Stomach (tissue), 4 donors: Measurements from ENCODE around the gene ZNF335.

Source experiments
- EP300 ChIP-seq: sonication (generic); formaldehyde crosslinking; IDR thresholded peaks from one replicate; pipeline ENCODE4 v1.6.1; 2017; ENCODE audit warnings: antibody characterized with exemption
- POLR2A ChIP-seq, 4 donors: fragments of 450-650 bp; IDR thresholded peaks; one replicate each; pipeline ENCODE4 v1.6.1; 2016; ENCODE audit warnings: antibody characterized with exemption in 4 of 4, control low read depth in 2 of 4, mild to moderate bottlenecking in 1 of 4, moderate library complexity in 1 of 4
- TF ChIP-seq, protein P1 (sequence below), 7 experiments: fragments of 450-650 bp in 4 of 7; fragments of 200-600 bp in 3 of 7; sonication (generic) in 3 of 7; IDR thresholded peaks; one replicate each; pipeline ENCODE4 v1.5.1; 2016 to 2019; ENCODE audit warnings: antibody characterized with exemption in 7 of 7, control low read depth in 2 of 7, mild to moderate bottlenecking in 1 of 7

DNA sequence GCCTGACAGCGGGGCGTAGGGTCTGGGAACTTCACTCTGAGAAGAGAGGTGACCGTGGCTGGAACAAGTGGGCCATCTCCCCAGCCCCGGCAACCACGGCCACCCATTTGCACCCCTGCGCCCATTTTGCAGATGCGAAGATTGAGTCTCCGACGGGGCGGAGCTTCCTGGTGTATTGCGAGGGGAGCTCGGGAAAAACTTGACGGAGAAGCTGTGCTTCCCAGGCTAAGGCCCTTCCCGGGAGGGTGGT lies 653 bp downstream of the ZNF335 start:
- TF ChIP-seq, protein P1, sequence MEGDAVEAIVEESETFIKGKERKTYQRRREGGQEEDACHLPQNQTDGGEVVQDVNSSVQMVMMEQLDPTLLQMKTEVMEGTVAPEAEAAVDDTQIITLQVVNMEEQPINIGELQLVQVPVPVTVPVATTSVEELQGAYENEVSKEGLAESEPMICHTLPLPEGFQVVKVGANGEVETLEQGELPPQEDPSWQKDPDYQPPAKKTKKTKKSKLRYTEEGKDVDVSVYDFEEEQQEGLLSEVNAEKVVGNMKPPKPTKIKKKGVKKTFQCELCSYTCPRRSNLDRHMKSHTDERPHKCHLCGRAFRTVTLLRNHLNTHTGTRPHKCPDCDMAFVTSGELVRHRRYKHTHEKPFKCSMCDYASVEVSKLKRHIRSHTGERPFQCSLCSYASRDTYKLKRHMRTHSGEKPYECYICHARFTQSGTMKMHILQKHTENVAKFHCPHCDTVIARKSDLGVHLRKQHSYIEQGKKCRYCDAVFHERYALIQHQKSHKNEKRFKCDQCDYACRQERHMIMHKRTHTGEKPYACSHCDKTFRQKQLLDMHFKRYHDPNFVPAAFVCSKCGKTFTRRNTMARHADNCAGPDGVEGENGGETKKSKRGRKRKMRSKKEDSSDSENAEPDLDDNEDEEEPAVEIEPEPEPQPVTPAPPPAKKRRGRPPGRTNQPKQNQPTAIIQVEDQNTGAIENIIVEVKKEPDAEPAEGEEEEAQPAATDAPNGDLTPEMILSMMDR (IDR thresholded peaks at IDR 0.05) = no peak
- TF ChIP-seq EP300 (no peak), POLR2A (IDR thresholded peaks at IDR 0.05) (no peak)
